BLaER1 (cell line): ENCODE measurements around the gene ZNF468.
"Not testable (repeated sequence)": the region's sequence is repeated elsewhere in the genome, so short reads cannot be mapped to it uniquely, and the experiment has no call there.

Experiments
- H3K27ac ChIP-seq: shearing (Covaris generic); formaldehyde crosslinking; 2 replicates; pipeline ENCODE4 v1.8.1; 2022
- H3K27me3 ChIP-seq: shearing (Covaris generic); formaldehyde crosslinking; 2 replicates; pipeline ENCODE4 v1.8.1; 2022
- H3K36me3 ChIP-seq: shearing (Covaris generic); formaldehyde crosslinking; 2 replicates; pipeline ENCODE4 v1.8.1; 2022
- H3K4me1 ChIP-seq: shearing (Covaris generic); formaldehyde crosslinking; 2 replicates; pipeline ENCODE4 v1.8.1; 2022
- H3K4me2 ChIP-seq: shearing (Covaris generic); formaldehyde crosslinking; 2 replicates; pipeline ENCODE4 v1.8.1; 2022
- H3K4me3 ChIP-seq: shearing (Covaris generic); formaldehyde crosslinking; 2 replicates; pipeline ENCODE4 v1.8.1; 2022
- H3K9ac ChIP-seq: shearing (Covaris generic); formaldehyde crosslinking; 2 replicates; pipeline ENCODE4 v1.8.1; 2022
- H3K9me3 ChIP-seq: shearing (Covaris generic); formaldehyde crosslinking; 2 replicates; pipeline ENCODE4 v1.8.1; 2022
- H4K20me1 ChIP-seq: shearing (Covaris generic); formaldehyde crosslinking; 2 replicates; pipeline ENCODE4 v1.8.1; 2022
- Cebpa-rat ChIP-seq: shearing (Covaris generic); IDR thresholded peaks from 2 replicates; pipeline ENCODE4 v1.8.1; 2022

The ZNF468 gene

GRCh38 chr19:52825765-52826164, 31.7 kb downstream of the ZNF468 start:
- Histone ChIP-seq H4K20me1 (no peaks in the 10 kb centered on the region), H3K36me3 (no peaks in the 10 kb centered on the region), H3K27me3 (no peaks in the 10 kb centered on the region), H3K4me3 (no peak overlapping the region), H3K27ac (no peak overlapping the region), H3K4me2 (no peak overlapping the region), H3K4me1 (peaks cover under 1% of the 10 kb centered on the region; the same call in 1 of the 2 replicates), H3K9me3 (peaks cover 4% of the 10 kb centered on the region; the same call in 1 of the 2 replicates), H3K9ac (no peak overlapping the region)
- no peak for TF ChIP-seq Cebpa-rat

GRCh38 chr19:52823676-52824075, 33.7 kb downstream of the ZNF468 start:
- Histone ChIP-seq H3K9me3 (peaks cover 4% of the 10 kb centered on the region; the same call in 1 of the 2 replicates), H3K9ac (no peak overlapping the region), H3K36me3 (no peaks in the 10 kb centered on the region), H3K4me3 (no peak overlapping the region), H3K4me1 (peaks cover 7% of the 10 kb centered on the region), H3K27ac (no peak overlapping the region), H3K4me2 (no peak overlapping the region), H3K27me3 (no peaks in the 10 kb centered on the region), H4K20me1 (no peaks in the 10 kb centered on the region)
- TF ChIP-seq Cebpa-rat = no peak

DNA sequence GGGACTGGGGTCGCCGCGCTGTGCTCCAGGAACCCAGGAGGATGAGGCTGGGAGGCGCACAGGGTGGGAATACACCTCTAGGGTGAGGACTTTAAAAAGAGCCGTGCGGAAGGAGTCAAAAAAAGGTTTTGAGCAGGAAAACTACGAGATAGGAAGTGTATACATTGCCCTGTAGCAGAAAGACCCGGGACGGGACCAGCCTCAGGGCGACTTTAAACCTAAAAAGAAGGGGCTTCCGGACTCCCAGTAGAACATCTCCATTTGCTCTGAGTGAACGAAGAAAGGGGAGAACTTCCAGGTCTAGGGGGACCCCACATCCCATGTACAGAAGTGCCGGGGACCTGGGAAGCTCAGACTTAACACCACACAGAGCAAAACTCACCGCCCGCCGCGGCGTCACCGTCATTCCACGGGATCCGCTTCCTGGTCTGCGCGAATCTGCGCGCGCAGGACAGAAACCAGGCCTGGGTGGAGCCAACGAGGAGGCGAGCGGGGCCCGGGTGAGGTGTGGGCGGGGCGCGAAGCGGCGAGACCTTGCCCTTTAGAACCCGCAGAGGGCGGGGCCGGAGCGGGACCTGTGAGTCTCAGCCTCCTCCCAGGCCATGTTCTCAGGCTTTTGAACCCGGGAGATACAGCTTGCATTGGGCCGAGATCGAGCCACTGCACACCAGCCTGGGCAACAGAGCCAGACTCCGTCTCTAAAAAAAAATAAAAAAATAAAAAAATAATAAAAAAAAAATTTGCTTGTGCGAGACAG, 36.0 kb downstream of the ZNF468 start, which contains the start of gene ZNF28:
Gene ZNF28 (minus strand): TSS at position 430 of the 757 bp plus-strand sequence. CDS start 3,675 bp downstream, outside the sequence.
- Histone ChIP-seq H3K4me2 (peak within 1 kb of the TSS; percentile 85), H3K4me3 (peak within 1 kb of the TSS; percentile 75), H3K36me3 (peaks cover 23% of the 10 kb centered on the region), H3K27ac (peak within 1 kb of the TSS; percentile 71), H3K9ac (peak within 1 kb of the TSS; percentile 84)
- H4K20me1 ChIP-seq, H3K27me3 ChIP-seq, H3K9me3 ChIP-seq, H3K4me1 ChIP-seq: not testable (repeated sequence)

GRCh38 chr19:52820472-52821203, 36.8 kb downstream of the ZNF468 start:
- not testable (repeated sequence) for H3K9me3 ChIP-seq, H4K20me1 ChIP-seq, H3K27me3 ChIP-seq, H3K4me1 ChIP-seq
- Histone ChIP-seq H3K4me2 (peak overlapping the region; percentile 85), H3K36me3 (peaks cover 30% of the 10 kb centered on the region), H3K9ac (peak overlapping the region; percentile 84), H3K27ac (peak overlapping the region; percentile 71), H3K4me3 (peak overlapping the region; percentile 75)

DNA sequence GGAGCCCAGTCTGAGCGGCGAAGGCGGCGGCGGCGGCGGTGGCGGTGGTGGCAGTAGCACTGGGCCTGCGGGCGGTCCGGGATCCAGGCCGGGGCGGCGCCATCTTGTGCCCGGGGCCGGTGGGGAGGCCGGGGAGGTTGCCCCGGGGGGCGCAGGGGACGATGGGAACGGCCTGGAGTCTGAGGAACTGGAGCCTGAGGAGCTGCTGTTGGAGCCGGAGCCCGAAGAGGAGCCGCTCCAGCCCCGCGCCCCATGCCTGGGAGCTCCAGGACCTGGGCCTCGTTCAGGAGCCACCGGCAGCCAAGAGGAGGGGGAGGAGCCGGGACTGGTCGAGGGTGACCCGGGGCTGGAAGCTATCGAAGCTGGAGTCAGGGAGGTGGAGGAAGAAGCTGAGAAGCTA, 47.6 kb downstream of the ZNF468 start:
- H3K27ac ChIP-seq = no peak overlapping the region
- no peak for TF ChIP-seq Cebpa-rat
- no peak overlapping the region for H3K4me2 ChIP-seq
- no peaks in the 10 kb centered on the region for H3K4me1 ChIP-seq
- H3K9ac ChIP-seq = no peak overlapping the region
- H3K9me3 ChIP-seq = peaks cover 45% of the 10 kb centered on the region
- H3K27me3 ChIP-seq = no peaks in the 10 kb centered on the region
- H3K4me3 ChIP-seq = no peak overlapping the region
- H3K36me3 ChIP-seq = peaks cover 78% of the 10 kb centered on the region
- no peaks in the 10 kb centered on the region for H4K20me1 ChIP-seq

- H3K27me3 ChIP-seq, H3K4me3 ChIP-seq, H3K4me1 ChIP-seq, H4K20me1 ChIP-seq, H3K4me2 ChIP-seq, H3K9ac ChIP-seq, H3K27ac ChIP-seq: not testable (repeated sequence)
- H3K36me3 ChIP-seq = peaks cover 95% of the 10 kb centered on the region
- peaks cover 93% of the 10 kb centered on the region for H3K9me3 ChIP-seq
Observed at GRCh38 chr19:52799950-52800640, 57.3 kb downstream of the ZNF468 start.

- no peaks in the 10 kb centered on the region for H3K36me3 ChIP-seq
- no peak overlapping the region for H3K4me2 ChIP-seq
- no peaks in the 10 kb centered on the region for H3K27me3 ChIP-seq
- no peak overlapping the region for H3K4me3 ChIP-seq
- H3K4me1 ChIP-seq = peaks cover 25% of the 10 kb centered on the region
- no peaks in the 10 kb centered on the region for H3K9me3 ChIP-seq
- no peak for TF ChIP-seq Cebpa-rat
- no peak overlapping the region for H3K9ac ChIP-seq
- no peak overlapping the region for H3K27ac ChIP-seq
- no peaks in the 10 kb centered on the region for H4K20me1 ChIP-seq
Observed at GRCh38 chr19:52789440-52789839, 68.0 kb downstream of the ZNF468 start.
